Gastroesophageal sphincter (tissue), 4 donors: ENCODE results near the gene CACFD1. TPM values are rescaled to one million over a fixed set of nuclear protein-coding genes. Genes with fewer than 3 reads are reported as not detected.

Experiments
- ATAC-seq: fragments of 150-250 bp; one replicate; pipeline ENCODE4 v1.9.1; 2016; ENCODE audit warnings: mild to moderate bottlenecking, moderate library complexity
- H3K27ac ChIP-seq, 4 donors: fragments of 200-600 bp; sonication (generic) in 3 of 4; 1 replicate in 3 of 4; 2 replicates in 1 of 4; pipeline ENCODE4 v1.5.1; 2016 to 2019
- H3K27me3 ChIP-seq: fragments of 200-600 bp; sonication (generic); one replicate; pipeline ENCODE4 v1.5.1; 2019
- H3K36me3 ChIP-seq, 2 donors: fragments of 200-600 bp; sonication (generic); one replicate each; pipeline ENCODE4 v1.5.1; 2019; ENCODE audit warnings: control low read depth in 1 of 2
- H3K4me1 ChIP-seq, 3 donors: fragments of 200-600 bp; sonication (generic); 1 replicate in 2 of 3; 2 replicates in 1 of 3; pipeline ENCODE4 v1.5.1; 2016 to 2019; ENCODE audit warnings: control low read depth in 2 of 3
- H3K4me3 ChIP-seq, 2 donors: fragments of 200-600 bp; sonication (generic); one replicate each; pipeline ENCODE4 v1.5.1; 2019; ENCODE audit warnings: mild to moderate bottlenecking in 1 of 2, moderate library complexity in 1 of 2
- H3K9me3 ChIP-seq, 3 donors: fragments of 200-600 bp; sonication (generic); one replicate each; pipeline ENCODE4 v1.5.1; 2017 to 2019; ENCODE audit warnings: control low read depth in 2 of 3
- EP300 ChIP-seq: sonication (generic); formaldehyde crosslinking; IDR thresholded peaks from one replicate; pipeline ENCODE4 v1.6.1; 2017; ENCODE audit warnings: antibody characterized with exemption, mild to moderate bottlenecking
- POLR2A ChIP-seq, 2 donors: fragments of 450-650 bp; IDR thresholded peaks; one replicate each; pipeline ENCODE4 v1.6.1; 2017; ENCODE audit warnings: antibody characterized with exemption in 2 of 2, mild to moderate bottlenecking in 2 of 2, moderate library complexity in 1 of 2
- POLR2AphosphoS5 ChIP-seq: sonication (generic); formaldehyde crosslinking; IDR thresholded peaks from one replicate; pipeline ENCODE4 v1.6.1; 2017; ENCODE audit warnings: antibody characterized with exemption
- WGBS, 2 donors: methylation state at CpG; one replicate each; pipeline ENCODE4 v1.1.5; 2018; ENCODE audit warnings: low coverage in 1 of 2; 5-methylcytosine and 5-hydroxymethylcytosine counted together
- total RNA-seq, 4 donors: library from RNA; depleted of rRNA; stranded (reverse); fragments of >200 nt; gene quantifications; one replicate each; pipeline ENCODE4 v1.1.0, GENCODE V29; 2016
- TF ChIP-seq, protein P1 (sequence below), 4 experiments: fragments of 200-600 bp in 2 of 4; fragments of 450-650 bp in 2 of 4; sonication (generic) in 1 of 4; IDR thresholded peaks; one replicate each; pipeline ENCODE4 v1.5.1; 2017 to 2019; ENCODE audit warnings: antibody characterized with exemption in 4 of 4, mild to moderate bottlenecking in 2 of 4, moderate library complexity in 2 of 4

The CACFD1 gene
- total RNA-seq, 4 donors from 2014 or later: 15.3 to 22.3 (median 16.0) TPM

DNA sequence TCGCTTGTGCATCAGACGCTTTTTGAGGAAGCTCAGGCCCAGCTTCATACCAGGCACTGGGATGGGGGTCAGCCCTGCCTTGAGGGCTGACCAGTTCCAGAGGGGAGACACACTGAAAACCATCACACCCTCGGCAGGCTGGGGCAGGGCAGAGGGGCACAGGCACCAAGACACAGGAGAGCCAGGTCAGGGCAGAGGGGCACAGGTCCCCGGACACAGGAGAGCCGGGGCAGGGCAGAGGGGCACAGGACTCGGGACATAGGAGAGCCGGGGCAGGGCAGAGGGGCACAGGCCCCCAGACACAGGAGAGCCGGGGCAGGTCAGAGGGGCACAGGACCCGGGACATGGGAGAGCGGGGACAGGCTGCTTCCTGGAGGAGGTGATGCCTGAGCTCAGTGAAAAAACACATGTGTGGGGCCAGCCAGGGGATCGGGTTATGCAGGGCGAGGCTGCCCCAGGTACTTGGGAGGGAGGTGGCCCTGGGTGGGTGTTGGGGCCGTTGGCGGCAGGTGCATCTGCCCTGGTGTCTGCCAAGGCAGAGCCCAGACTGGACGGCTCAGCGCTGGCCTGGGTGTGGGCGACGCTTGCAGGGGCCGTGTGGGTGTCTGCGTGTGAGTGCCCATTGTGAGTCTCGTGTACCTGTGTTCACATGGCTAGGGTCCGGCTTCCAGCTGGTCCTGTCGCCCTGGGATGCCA, 34.2 kb downstream of the CACFD1 start:
- no peak for ATAC-seq
- Histone ChIP-seq H3K27ac (no peak overlapping the region), H3K27me3 (peaks cover 64% of the 10 kb centered on the region), H3K9me3 (no peaks in the 10 kb centered on the region), H3K36me3 (no peaks in the 10 kb centered on the region), H3K4me1 (peaks cover 0 to 21% (median 8%) of the 10 kb centered on the region in 3 donors), H3K4me3 (no peak overlapping the region)
- WGBS, 2 donors: 50 to 91% methylated on average over 1 to 16 of the region's 23 CpGs
- TF ChIP-seq, protein P1, sequence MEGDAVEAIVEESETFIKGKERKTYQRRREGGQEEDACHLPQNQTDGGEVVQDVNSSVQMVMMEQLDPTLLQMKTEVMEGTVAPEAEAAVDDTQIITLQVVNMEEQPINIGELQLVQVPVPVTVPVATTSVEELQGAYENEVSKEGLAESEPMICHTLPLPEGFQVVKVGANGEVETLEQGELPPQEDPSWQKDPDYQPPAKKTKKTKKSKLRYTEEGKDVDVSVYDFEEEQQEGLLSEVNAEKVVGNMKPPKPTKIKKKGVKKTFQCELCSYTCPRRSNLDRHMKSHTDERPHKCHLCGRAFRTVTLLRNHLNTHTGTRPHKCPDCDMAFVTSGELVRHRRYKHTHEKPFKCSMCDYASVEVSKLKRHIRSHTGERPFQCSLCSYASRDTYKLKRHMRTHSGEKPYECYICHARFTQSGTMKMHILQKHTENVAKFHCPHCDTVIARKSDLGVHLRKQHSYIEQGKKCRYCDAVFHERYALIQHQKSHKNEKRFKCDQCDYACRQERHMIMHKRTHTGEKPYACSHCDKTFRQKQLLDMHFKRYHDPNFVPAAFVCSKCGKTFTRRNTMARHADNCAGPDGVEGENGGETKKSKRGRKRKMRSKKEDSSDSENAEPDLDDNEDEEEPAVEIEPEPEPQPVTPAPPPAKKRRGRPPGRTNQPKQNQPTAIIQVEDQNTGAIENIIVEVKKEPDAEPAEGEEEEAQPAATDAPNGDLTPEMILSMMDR (IDR thresholded peaks at IDR 0.05): no peak
- no peak for TF ChIP-seq EP300
- no peak for TF ChIP-seq POLR2AphosphoS5
- no peak for TF ChIP-seq POLR2A (IDR thresholded peaks at IDR 0.05)

DNA sequence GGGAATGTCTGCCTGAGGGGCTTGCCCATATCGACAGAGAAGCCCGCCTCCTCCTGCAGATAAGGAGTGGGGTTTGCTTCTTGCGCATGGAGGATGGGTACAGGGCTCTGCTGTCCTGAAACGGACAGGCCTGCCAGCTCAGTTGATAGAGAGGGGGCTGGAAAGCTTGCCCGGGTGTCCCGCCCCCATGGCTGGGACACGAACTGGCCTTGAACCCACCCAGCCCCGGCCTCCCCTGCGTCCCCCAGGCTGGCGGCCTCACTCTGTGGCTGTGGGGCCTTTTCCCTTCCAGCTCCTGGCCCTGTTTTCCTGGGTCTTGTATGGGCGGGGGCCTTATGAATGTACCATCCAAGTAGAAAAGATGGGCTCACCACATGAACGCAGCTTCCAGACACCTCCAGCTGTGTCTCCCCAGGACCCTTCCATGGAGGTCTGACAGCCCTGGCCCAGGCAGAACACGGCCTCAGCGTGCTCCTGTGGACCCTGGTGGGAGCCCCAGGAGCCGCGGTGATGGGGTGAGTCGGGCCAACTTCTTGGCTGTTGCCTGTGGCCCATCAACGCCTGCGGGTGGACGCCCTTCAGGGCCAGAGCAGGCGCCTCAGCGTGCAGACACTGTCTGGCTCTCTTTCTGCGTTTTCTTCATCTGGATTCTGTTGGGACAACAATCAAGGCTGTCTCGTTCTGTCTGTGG, 35.0 kb downstream of the CACFD1 start:
- Histone ChIP-seq H3K36me3 (no peaks in the 10 kb centered on the region), H3K9me3 (no peaks in the 10 kb centered on the region), H3K4me1 (peaks cover 0 to 21% (median 8%) of the 10 kb centered on the region in 3 donors), H3K4me3 (no peak overlapping the region), H3K27ac (no peak overlapping the region), H3K27me3 (peaks cover 66% of the 10 kb centered on the region)
- TF ChIP-seq POLR2AphosphoS5: no peak
- no peak for TF ChIP-seq EP300
- TF ChIP-seq, protein P1 (IDR thresholded peaks at IDR 0.05): no peak
- no peak for TF ChIP-seq POLR2A (IDR thresholded peaks at IDR 0.05)
- WGBS, 2 donors: 67 to 100% methylated on average over 2 to 4 of the region's 24 CpGs
- no peak for ATAC-seq

DNA sequence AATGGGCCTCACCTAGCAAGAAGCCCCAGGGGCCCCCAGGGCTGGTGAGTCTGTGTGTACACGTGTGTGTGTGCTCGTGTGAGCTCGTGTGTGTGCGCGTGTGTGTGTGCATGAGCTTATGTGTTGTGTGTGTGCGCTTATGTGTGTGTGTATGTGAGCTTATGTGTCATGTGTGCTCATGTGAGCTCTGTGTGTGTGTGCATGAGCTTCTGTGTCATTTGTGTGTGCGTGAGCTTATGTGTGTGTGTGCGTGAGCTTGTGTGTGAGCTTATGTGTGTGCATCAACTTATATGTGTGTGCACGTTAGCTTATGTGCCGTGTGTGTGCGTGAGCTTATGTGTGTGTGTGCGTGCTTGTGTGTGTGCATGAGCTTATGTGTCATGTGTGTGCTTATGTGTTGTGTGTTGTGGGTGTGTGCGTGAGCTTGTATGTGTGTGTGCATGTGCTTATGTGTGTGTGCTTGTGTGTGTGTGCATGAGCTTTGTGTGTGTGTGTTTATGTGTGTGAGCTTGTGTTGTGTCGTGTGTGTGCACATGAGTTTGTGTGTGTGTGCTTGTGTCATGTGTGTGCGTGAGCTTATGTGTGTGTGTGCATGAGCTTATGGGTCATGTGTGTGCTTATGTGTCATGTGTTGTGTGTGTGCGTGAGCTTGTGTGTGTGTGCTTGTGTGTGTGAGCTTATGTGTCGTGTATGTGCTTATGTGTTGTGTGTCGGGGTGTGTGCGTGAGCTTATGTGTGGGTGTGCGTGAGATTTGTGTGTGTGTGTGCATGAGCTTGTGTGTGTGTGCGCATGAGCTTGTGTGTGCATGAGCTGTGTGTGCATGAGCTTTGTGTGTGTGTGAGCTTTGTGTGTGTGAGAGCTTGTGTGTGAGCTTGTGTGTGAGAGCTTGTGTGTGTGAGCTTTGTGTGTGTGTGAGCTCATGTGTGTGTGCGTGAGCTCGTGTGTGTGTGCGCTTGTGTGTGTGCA, 35.8 kb downstream of the CACFD1 start:
- no peak for ATAC-seq
- 90 to 100% methylated on average over 1 to 10 of the region's 24 CpGs for WGBS, 2 donors

DNA sequence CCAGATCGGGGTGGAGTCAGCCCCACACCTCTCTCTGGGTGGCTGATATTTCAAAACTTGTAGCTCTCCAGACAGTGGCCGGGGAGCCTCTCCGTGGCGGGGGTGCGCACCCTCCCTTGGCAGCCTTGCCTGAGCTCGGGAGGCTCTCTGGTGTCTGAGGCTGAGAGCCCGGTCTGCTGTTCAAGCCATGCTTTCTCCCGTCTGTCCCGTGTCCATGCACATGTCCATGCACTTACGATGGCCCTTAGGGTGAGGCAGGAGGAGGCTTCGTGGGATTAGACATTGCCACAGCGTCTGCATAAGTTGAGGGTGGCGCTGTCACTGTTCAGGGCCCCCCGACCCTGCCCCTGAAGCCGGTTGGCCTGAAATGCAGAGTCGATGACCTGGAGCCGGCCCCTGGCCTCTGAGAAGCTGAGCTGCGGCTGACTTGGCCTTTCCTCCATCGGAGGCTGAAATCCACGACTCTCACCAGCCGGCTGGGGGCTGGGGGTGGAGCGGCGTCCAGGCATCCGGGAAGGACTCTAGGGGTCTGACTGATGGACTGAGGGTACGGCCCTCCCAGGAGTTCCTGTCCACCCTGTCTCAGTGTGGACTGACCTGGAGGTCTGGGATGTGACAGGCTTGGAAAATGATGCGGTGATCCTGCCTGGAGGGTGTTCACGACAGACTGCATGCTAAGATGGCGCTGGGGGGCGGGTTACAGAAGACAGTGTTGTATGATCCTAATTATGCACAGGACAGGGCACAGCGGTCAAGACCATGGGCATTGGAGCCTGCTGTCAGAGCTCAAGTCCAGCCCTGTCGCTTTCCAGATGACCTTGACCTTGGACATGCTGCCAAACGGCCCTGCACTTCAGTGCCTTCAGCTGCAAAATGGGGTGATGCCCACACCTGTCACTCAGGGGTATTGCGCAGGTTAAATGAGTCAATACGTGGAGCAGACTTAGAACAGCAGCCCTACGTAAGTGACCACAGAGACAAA, 37.4 kb downstream of the CACFD1 start:
- no peak overlapping the region for H3K27ac ChIP-seq
- WGBS, 2 donors: 73 to 76% methylated on average over 4 to 5 of the region's 35 CpGs
- TF ChIP-seq EP300: no peak
- TF ChIP-seq, protein P1 (IDR thresholded peaks at IDR 0.05): no peak
- no peak for TF ChIP-seq POLR2AphosphoS5
- TF ChIP-seq POLR2A (IDR thresholded peaks at IDR 0.05): no peak
- peaks cover 0 to 14% (median 7%) of the 10 kb centered on the region in 3 donors for H3K4me1 ChIP-seq
- H3K4me3 ChIP-seq: no peak overlapping the region
- H3K9me3 ChIP-seq: peaks cover 0 to 11% (median 0%) of the 10 kb centered on the region in 3 donors
- ATAC-seq: no peak
- H3K36me3 ChIP-seq: no peaks in the 10 kb centered on the region
- peaks cover 65% of the 10 kb centered on the region for H3K27me3 ChIP-seq

More for the DNA sequence above, 35.8 kb downstream of the CACFD1 start:
- no peak overlapping the region for H3K4me3 ChIP-seq
- no peaks in the 10 kb centered on the region for H3K9me3 ChIP-seq
- peaks cover 62% of the 10 kb centered on the region for H3K27me3 ChIP-seq
- no peaks in the 10 kb centered on the region for H3K36me3 ChIP-seq
- H3K27ac ChIP-seq: no peak overlapping the region
- TF ChIP-seq POLR2AphosphoS5: no peak
- no peak for TF ChIP-seq EP300
- TF ChIP-seq, protein P1 (IDR thresholded peaks at IDR 0.05): no peak
- no peak for TF ChIP-seq POLR2A (IDR thresholded peaks at IDR 0.05)
- peaks cover 0 to 21% (median 8%) of the 10 kb centered on the region in 3 donors for H3K4me1 ChIP-seq
